WTC11 (cell line): Measurements from ENCODE around the gene TPST2.

Experiments
- HMGA2 ChIP-seq: fragments of 250-450 bp; sonication (Bioruptor Pico); IDR thresholded peaks from 2 replicates; pipeline ENCODE4 v1.4.0; 2021; ENCODE audit warnings: mild to moderate bottlenecking, moderate library complexity
- JAZF1 ChIP-seq: fragments of 250-450 bp; sonication (Bioruptor Pico); IDR thresholded peaks from 2 replicates; pipeline ENCODE4 v1.9.0; 2021; ENCODE audit warnings: moderate library complexity, mild to moderate bottlenecking, inconsistent platforms
- NFE2L1 ChIP-seq: sonication (generic); formaldehyde crosslinking; IDR thresholded peaks from 2 replicates; pipeline ENCODE4 v1.8.1; 2023; ENCODE audit warnings: missing genetic modification reagents
- TF ChIP-seq, protein P1 (sequence below): fragments of 200-600 bp; IDR thresholded peaks from 2 replicates; pipeline ENCODE4 v1.8.0; 2022; ENCODE audit warnings: antibody characterized with exemption
- TF ChIP-seq, protein P2 (sequence below): sonication (generic); formaldehyde crosslinking; conservative IDR thresholded peaks from 2 replicates; pipeline ENCODE4 v1.8.1; 2023; ENCODE audit warnings: mild to moderate bottlenecking, low read depth, missing genetic modification reagents, moderate library complexity

DNA sequence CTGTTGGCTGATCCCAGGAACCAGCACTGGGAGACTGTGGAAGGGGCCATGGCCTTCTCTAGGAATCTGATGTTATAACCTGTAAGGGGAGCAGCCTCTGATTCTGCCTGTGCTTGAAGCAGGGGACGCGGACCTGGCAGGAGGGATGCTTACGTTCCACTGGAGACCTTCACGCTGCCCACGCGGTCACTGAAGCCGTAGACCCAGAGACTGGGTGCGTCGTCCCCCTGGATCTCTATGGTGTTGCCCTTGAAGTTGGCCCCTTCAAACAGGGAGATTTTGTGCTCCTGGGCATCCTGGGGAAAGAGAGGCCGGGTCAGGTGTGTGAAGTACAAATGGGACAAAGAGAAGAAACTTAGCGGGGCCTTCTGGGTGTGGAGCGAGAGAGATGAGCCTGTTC, 11.8 kb upstream of the TPST2 start:
- TF ChIP-seq, protein P1, sequence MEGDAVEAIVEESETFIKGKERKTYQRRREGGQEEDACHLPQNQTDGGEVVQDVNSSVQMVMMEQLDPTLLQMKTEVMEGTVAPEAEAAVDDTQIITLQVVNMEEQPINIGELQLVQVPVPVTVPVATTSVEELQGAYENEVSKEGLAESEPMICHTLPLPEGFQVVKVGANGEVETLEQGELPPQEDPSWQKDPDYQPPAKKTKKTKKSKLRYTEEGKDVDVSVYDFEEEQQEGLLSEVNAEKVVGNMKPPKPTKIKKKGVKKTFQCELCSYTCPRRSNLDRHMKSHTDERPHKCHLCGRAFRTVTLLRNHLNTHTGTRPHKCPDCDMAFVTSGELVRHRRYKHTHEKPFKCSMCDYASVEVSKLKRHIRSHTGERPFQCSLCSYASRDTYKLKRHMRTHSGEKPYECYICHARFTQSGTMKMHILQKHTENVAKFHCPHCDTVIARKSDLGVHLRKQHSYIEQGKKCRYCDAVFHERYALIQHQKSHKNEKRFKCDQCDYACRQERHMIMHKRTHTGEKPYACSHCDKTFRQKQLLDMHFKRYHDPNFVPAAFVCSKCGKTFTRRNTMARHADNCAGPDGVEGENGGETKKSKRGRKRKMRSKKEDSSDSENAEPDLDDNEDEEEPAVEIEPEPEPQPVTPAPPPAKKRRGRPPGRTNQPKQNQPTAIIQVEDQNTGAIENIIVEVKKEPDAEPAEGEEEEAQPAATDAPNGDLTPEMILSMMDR, result no peak
- TF ChIP-seq JAZF1 (CRISPR knock-in tag) (no peak), HMGA2 (CRISPR knock-in tag) (no peak), NFE2L1 (CRISPR knock-in tag) (no peak)
- TF ChIP-seq, protein P2, sequence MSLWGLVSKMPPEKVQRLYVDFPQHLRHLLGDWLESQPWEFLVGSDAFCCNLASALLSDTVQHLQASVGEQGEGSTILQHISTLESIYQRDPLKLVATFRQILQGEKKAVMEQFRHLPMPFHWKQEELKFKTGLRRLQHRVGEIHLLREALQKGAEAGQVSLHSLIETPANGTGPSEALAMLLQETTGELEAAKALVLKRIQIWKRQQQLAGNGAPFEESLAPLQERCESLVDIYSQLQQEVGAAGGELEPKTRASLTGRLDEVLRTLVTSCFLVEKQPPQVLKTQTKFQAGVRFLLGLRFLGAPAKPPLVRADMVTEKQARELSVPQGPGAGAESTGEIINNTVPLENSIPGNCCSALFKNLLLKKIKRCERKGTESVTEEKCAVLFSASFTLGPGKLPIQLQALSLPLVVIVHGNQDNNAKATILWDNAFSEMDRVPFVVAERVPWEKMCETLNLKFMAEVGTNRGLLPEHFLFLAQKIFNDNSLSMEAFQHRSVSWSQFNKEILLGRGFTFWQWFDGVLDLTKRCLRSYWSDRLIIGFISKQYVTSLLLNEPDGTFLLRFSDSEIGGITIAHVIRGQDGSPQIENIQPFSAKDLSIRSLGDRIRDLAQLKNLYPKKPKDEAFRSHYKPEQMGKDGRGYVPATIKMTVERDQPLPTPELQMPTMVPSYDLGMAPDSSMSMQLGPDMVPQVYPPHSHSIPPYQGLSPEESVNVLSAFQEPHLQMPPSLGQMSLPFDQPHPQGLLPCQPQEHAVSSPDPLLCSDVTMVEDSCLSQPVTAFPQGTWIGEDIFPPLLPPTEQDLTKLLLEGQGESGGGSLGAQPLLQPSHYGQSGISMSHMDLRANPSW (CRISPR knock-in tag), result no peak
